IMR-90 (cell line): Measurements from ENCODE around the gene SGMS1. TPM values are rescaled to one million over a fixed set of nuclear protein-coding genes. Genes with fewer than 3 reads are reported as not detected.
A peak's percentile ranks its signal among the peaks of the same experiment; 100 is the strongest.

Experiments
- ATAC-seq: fragments of 200-7000 bp; cut with Tn5 transposase; 2 replicates; pipeline ENCODE4 v1.9.1; 2020; ENCODE audit warnings: low read depth, mild to moderate bottlenecking, moderate library complexity
- BruUV-seq: library from RNA; stranded (reverse); fragments of 400-500 nt; replicated peaks from 2 replicates; lab custom pipeline; 2021; lab: Mats Ljungman, UMichigan
- CTCF ChIA-PET: fragments of 300-600 bp; formaldehyde crosslinking; extraction: SDS; loops from one replicate; lab custom pipeline; 2021; ENCODE audit warnings: antibody characterized with exemption; lab: Yijun Ruan, JAX
- POLR2A ChIA-PET: fragments of 300-600 bp; sonication (Branson Sonifier 250); formaldehyde crosslinking; loops from one replicate; lab custom pipeline; 2022; ENCODE audit warnings: antibody characterized with exemption; ENCODE audit not compliant: unreplicated experiment; lab: Charles Lee
- DNase-seq: peaks from one replicate; pipeline ENCODE4 v3.0.0; 2013
- H2AFZ ChIP-seq: replicated peaks from 2 replicates; pipeline ENCODE3; 2013; ENCODE audit warnings: low read length, mild to moderate bottlenecking; ENCODE audit not compliant: poor library complexity
- H2AK5ac ChIP-seq: 2 replicates; pipeline ENCODE4 v1.6.1; 2013; ENCODE audit warnings: low read depth, low read length, inconsistent platforms
- H2AK9ac ChIP-seq: replicated peaks from 2 replicates; pipeline ENCODE3; 2013; ENCODE audit warnings: mild to moderate bottlenecking, low read depth, low read length, moderate library complexity; ENCODE audit not compliant: poor library complexity
- H2BK120ac ChIP-seq: 2 replicates; pipeline ENCODE4 v1.6.1; 2013; ENCODE audit warnings: low read depth, low read length, inconsistent platforms
- H2BK15ac ChIP-seq: 3 replicates; pipeline ENCODE4 v1.6.1; 2013; ENCODE audit warnings: low read depth, low read length, inconsistent platforms
- H2BK20ac ChIP-seq: 2 replicates; pipeline ENCODE4 v1.6.1; 2013; ENCODE audit warnings: low read depth, mild to moderate bottlenecking, inconsistent platforms, low read length, moderate library complexity
- H2BK5ac ChIP-seq: 2 replicates; pipeline ENCODE4 v1.6.1; 2013; ENCODE audit warnings: mild to moderate bottlenecking, low read depth, low read length, inconsistent platforms; ENCODE audit not compliant: poor library complexity, severe bottlenecking
- H3K14ac ChIP-seq: replicated peaks from 2 replicates; pipeline ENCODE4 v1.6.1; 2013; ENCODE audit warnings: low read depth, low read length, inconsistent platforms
- H3K18ac ChIP-seq: 2 replicates; pipeline ENCODE4 v1.6.1; 2013; ENCODE audit warnings: low read depth, low read length, control low read depth
- H3K23ac ChIP-seq: 2 replicates; pipeline ENCODE4 v1.6.1; 2013; ENCODE audit warnings: low read depth, low read length, inconsistent platforms
- H3K27ac ChIP-seq: 2 replicates; pipeline ENCODE4 v1.5.1; 2013; ENCODE audit warnings: mild to moderate bottlenecking, control low read depth, low read length; ENCODE audit not compliant: insufficient read depth
- H3K27me3 ChIP-seq: 2 replicates; pipeline ENCODE4 v1.6.1; 2013; ENCODE audit warnings: low read length; ENCODE audit not compliant: control insufficient read depth, insufficient read depth
- H3K36me3 ChIP-seq: 2 replicates; pipeline ENCODE4 v1.6.1; 2013; ENCODE audit warnings: low read length, mixed read lengths; ENCODE audit not compliant: control insufficient read depth, insufficient read depth
- H3K4ac ChIP-seq: 2 replicates; pipeline ENCODE4 v1.6.1; 2013; ENCODE audit warnings: low read depth, low read length, inconsistent platforms
- H3K4me1 ChIP-seq: 2 replicates; pipeline ENCODE4 v1.6.1; 2013; ENCODE audit warnings: low read length, mixed read lengths; ENCODE audit not compliant: control insufficient read depth, insufficient read depth
- H3K4me2 ChIP-seq: 2 replicates; pipeline ENCODE4 v1.6.1; 2013; ENCODE audit warnings: low read depth, mild to moderate bottlenecking, control low read depth, low read length, moderate library complexity
- H3K4me3 ChIP-seq: 2 replicates; pipeline ENCODE4 v1.5.1; 2013; ENCODE audit warnings: low read depth, mild to moderate bottlenecking, control low read depth, low read length, moderate library complexity; ENCODE audit not compliant: insufficient read depth
- H3K56ac ChIP-seq: 2 replicates; pipeline ENCODE4 v1.6.1; 2013; ENCODE audit warnings: low read length, inconsistent platforms; ENCODE audit not compliant: insufficient read depth; ENCODE audit errors: extremely low read depth
- H3K79me1 ChIP-seq, 2 experiments: 2 replicates each; pipeline ENCODE4 v1.6.1; 2013; ENCODE audit warnings: low read length in 2 of 2, inconsistent platforms in 1 of 2, low read depth in 1 of 2
- H3K9ac ChIP-seq: 2 replicates; pipeline ENCODE4 v1.6.1; 2013; ENCODE audit warnings: low read depth, low read length, control low read depth
- H3K9me1 ChIP-seq: 2 replicates; pipeline ENCODE4 v1.6.1; 2013; ENCODE audit warnings: low read length, inconsistent platforms; ENCODE audit not compliant: insufficient read depth
- H3K9me3 ChIP-seq: 2 replicates; pipeline ENCODE4 v1.6.1; 2013; ENCODE audit warnings: low read length; ENCODE audit not compliant: control insufficient read depth, insufficient read depth
- H4K20me1 ChIP-seq: 2 replicates; pipeline ENCODE4 v1.6.1; 2013; ENCODE audit warnings: low read length, inconsistent platforms; ENCODE audit not compliant: insufficient read depth
- H4K5ac ChIP-seq: 2 replicates; pipeline ENCODE4 v1.6.1; 2013; ENCODE audit warnings: mild to moderate bottlenecking, low read depth, low read length, control low read depth
- H4K8ac ChIP-seq, 2 experiments: 2 replicates each; pipeline ENCODE4 v1.6.1; 2013; ENCODE audit warnings: low read depth in 2 of 2, low read length in 2 of 2, control low read depth in 1 of 2, inconsistent platforms in 1 of 2
- H4K91ac ChIP-seq: 2 replicates; pipeline ENCODE4 v1.6.1; 2013; ENCODE audit warnings: low read depth, low read length, inconsistent platforms; ENCODE audit not compliant: insufficient read depth
- BHLHE40 ChIP-seq: fragments of 150-350 bp; IDR thresholded peaks from 2 replicates; pipeline ENCODE4 v1.6.1; 2016; ENCODE audit warnings: mild to moderate bottlenecking, low read depth, low read length
- CEBPB ChIP-seq: IDR thresholded peaks from 2 replicates; pipeline ENCODE4 v1.6.1; 2012; ENCODE audit warnings: low read depth, low read length, improper control_type of control experiment
- CHD1 ChIP-seq: IDR thresholded peaks from 2 replicates; pipeline ENCODE4 v1.6.1; 2012; ENCODE audit warnings: low read depth, low read length, improper control_type of control experiment
- ELK1 ChIP-seq: fragments of 150-350 bp; IDR thresholded peaks from 2 replicates; pipeline ENCODE4 v1.6.1; 2016; ENCODE audit warnings: low read depth, mild to moderate bottlenecking, low read length, moderate library complexity, borderline replicate concordance
- FOS ChIP-seq: fragments of 150-350 bp; IDR thresholded peaks from 2 replicates; pipeline ENCODE4 v1.6.1; 2016; ENCODE audit warnings: low read depth, low read length
- MAFK ChIP-seq: IDR thresholded peaks from 2 replicates; pipeline ENCODE4 v1.6.1; 2012; ENCODE audit warnings: low read depth, low read length, improper control_type of control experiment
- MAZ ChIP-seq: IDR thresholded peaks from 2 replicates; pipeline ENCODE4 v1.6.1; 2012; ENCODE audit warnings: low read depth, mild to moderate bottlenecking, low read length, improper control_type of control experiment, moderate library complexity, borderline replicate concordance
- MXI1 ChIP-seq: IDR thresholded peaks from 2 replicates; pipeline ENCODE4 v1.6.1; 2012; ENCODE audit warnings: low read depth, mild to moderate bottlenecking, low read length, moderate library complexity, borderline replicate concordance
- NFE2L2 ChIP-seq: fragments of 150-350 bp; IDR thresholded peaks from 2 replicates; pipeline ENCODE4 v1.6.1; 2016; ENCODE audit warnings: low read depth, mild to moderate bottlenecking, low read length
- POLR2A ChIP-seq: IDR thresholded peaks from 2 replicates; pipeline ENCODE4 v1.6.1; 2012; ENCODE audit warnings: mild to moderate bottlenecking, low read depth, low read length
- RAD21 ChIP-seq: IDR thresholded peaks from 2 replicates; pipeline ENCODE4 v1.6.1; 2012; ENCODE audit warnings: low read length, improper control_type of control experiment
- RCOR1 ChIP-seq: IDR thresholded peaks from 2 replicates; pipeline ENCODE4 v1.6.1; 2012; ENCODE audit warnings: mild to moderate bottlenecking, low read length, improper control_type of control experiment; ENCODE audit not compliant: insufficient replicate concordance
- RFX5 ChIP-seq: IDR thresholded peaks from 2 replicates; pipeline ENCODE4 v1.8.0; 2012; ENCODE audit warnings: low read depth, mild to moderate bottlenecking, low read length, moderate library complexity
- SMC3 ChIP-seq: fragments of 150-350 bp; IDR thresholded peaks from 2 replicates; pipeline ENCODE4 v1.6.1; 2016; ENCODE audit warnings: low read depth, mild to moderate bottlenecking, antibody characterized with exemption, low read length, moderate library complexity
- USF2 ChIP-seq: fragments of 150-350 bp; IDR thresholded peaks from 2 replicates; pipeline ENCODE4 v1.6.1; 2017; ENCODE audit warnings: mild to moderate bottlenecking, antibody characterized with exemption, low read length, low read depth
- WGBS, 2 experiments: methylation state at CpG; one replicate each; pipeline versions ENCODE4 v1.1.5 to v1.1.7; 2013; ENCODE audit warnings: missing lambda C conversion rate in 2 of 2; ENCODE audit not compliant: insufficient read length in 1 of 2; ENCODE audit errors: extremely low coverage in 2 of 2; 5-methylcytosine and 5-hydroxymethylcytosine counted together
- dilution Hi-C: fragments of 300-500 bp; cut with HindIII; formaldehyde crosslinking; loops from one replicate; pipeline ENCODE4 v1.14.3; 2018; ENCODE audit warnings: low sequenced_read_pairs; ENCODE audit not compliant: unreplicated experiment
- in situ Hi-C: fragments of 300-500 bp; cut with MboI; formaldehyde crosslinking; loops from 3 replicates; pipeline ENCODE4 v1.14.3; 2019; ENCODE audit warnings: low sequenced_read_pairs, inconsistent platforms, mixed read lengths
- intact Hi-C: fragments of 100-400 bp; cut with micrococcal nuclease; formaldehyde crosslinking; loops from 2 replicates; pipeline ENCODE4 v1.10.0; 2022
- polyA plus RNA-seq, 3 experiments: library from polyadenylated mRNA; depleted of rRNA; stranded (reverse); fragments of >200 nt; gene quantifications; 2 replicates each; pipeline ENCODE4 v1.2.3, GENCODE V29; 2012; ENCODE audit warnings: low replicate concordance in 1 of 3
- total RNA-seq: library from RNA; depleted of rRNA; stranded (reverse); fragments of >200 nt; gene quantifications from 2 replicates; pipeline ENCODE4 v1.2.3, GENCODE V29; 2012
- TF ChIP-seq, protein P1 (sequence below): conservative IDR thresholded peaks from 2 replicates; pipeline ENCODE4 v1.5.1; 2012; ENCODE audit warnings: mild to moderate bottlenecking, low read depth, low read length, improper control_type of control experiment

The SGMS1 gene
- total and polyA plus RNA-seq, 2 of the 4 experiments (the other 2 are of a cell fraction), result 9.8 to 30.8 TPM

- Histone ChIP-seq H3K9ac (no peak overlapping the region), H3K4me3 (no peak overlapping the region), H3K4ac (no peak overlapping the region), H3K9me1 (peaks cover 3% of the 10 kb centered on the region), H3K36me3 (no peaks in the 10 kb centered on the region), H2BK120ac (no peak overlapping the region), H3K27ac (no peak overlapping the region), H4K91ac (no peak overlapping the region), H4K20me1 (peaks cover 7% of the 10 kb centered on the region; the same call in 1 of the 2 replicates), H2BK20ac (no peak overlapping the region), H2AK5ac (no peak overlapping the region), H3K18ac (no peak overlapping the region), H3K14ac (no peak overlapping the region), H2AFZ (no peak overlapping the region), H2BK15ac (no peak overlapping the region), H2AK9ac (no peak overlapping the region), H3K4me2 (no peak overlapping the region), H2BK5ac (no peak overlapping the region), H4K8ac (no peak overlapping the region), H3K4me1 (no peaks in the 10 kb centered on the region), H3K23ac (no peak overlapping the region), H3K79me1 (peaks cover 15 to 26% of the 10 kb centered on the region in 2 experiments), H3K56ac (no peak overlapping the region), H3K9me3 (no peaks in the 10 kb centered on the region), H4K5ac (no peak overlapping the region), H3K27me3 (no peaks in the 10 kb centered on the region)
- DNase-seq (peak; percentile 54), ATAC-seq (peak; percentile 61)
- WGBS, 2 experiments, result no CpG with 5 or more reads among the region's 1 CpG
- TF ChIP-seq SMC3 (peak; percentile 37), BHLHE40 (no peak), RCOR1 (no peak), ELK1 (no peak), MAZ (no peak), CEBPB (no peak), MAFK (no peak), NFE2L2 (no peak), RAD21 (peak; percentile 54), MXI1 (no peak), POLR2A (no peak), RFX5 (no peak), FOS (no peak), USF2 (no peak), CHD1 (no peak)
- TF ChIP-seq, protein P1, sequence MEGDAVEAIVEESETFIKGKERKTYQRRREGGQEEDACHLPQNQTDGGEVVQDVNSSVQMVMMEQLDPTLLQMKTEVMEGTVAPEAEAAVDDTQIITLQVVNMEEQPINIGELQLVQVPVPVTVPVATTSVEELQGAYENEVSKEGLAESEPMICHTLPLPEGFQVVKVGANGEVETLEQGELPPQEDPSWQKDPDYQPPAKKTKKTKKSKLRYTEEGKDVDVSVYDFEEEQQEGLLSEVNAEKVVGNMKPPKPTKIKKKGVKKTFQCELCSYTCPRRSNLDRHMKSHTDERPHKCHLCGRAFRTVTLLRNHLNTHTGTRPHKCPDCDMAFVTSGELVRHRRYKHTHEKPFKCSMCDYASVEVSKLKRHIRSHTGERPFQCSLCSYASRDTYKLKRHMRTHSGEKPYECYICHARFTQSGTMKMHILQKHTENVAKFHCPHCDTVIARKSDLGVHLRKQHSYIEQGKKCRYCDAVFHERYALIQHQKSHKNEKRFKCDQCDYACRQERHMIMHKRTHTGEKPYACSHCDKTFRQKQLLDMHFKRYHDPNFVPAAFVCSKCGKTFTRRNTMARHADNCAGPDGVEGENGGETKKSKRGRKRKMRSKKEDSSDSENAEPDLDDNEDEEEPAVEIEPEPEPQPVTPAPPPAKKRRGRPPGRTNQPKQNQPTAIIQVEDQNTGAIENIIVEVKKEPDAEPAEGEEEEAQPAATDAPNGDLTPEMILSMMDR, result peak; percentile 46
- in situ Hi-C loops, result no loop called here
- ChIA-PET POLR2A (interaction anchor here (0.6 kb wide), 1 partner anchor 284 kb away, joined by 7 read pairs; no protein-coding TSS in a partner anchor), CTCF (interaction anchor here (1.3 to 1.8 kb wide), 3 partner anchors 14 to 254 kb away, joined by 4 to 5 read pairs (median 4); no protein-coding TSS in a partner anchor)
- intact Hi-C loops, result loop anchor here (5.0 kb wide), 1 partner anchor 255 kb away; the partner anchor contains the start of gene SGMS1
- dilution Hi-C loops, result no loop called here
- no TSS peak for BruUV-seq
Measured at GRCh38 chr10:50367732-50368131, 256.0 kb downstream of the SGMS1 start.
